ENCODE results near the gene MKX.

Gene MKX

GRCh38 chr10:27642023-27642589, 103.5 kb downstream of the MKX start:
- TF ChIP-seq ZFX (IDR thresholded peaks at IDR 0.05; ENCODE audit: borderline replicate concordance) (no peak), CTCF (IDR thresholded peaks at IDR 0.05) (no peak)
- H3K27ac ChIP-seq: no peak overlapping the region

DNA sequence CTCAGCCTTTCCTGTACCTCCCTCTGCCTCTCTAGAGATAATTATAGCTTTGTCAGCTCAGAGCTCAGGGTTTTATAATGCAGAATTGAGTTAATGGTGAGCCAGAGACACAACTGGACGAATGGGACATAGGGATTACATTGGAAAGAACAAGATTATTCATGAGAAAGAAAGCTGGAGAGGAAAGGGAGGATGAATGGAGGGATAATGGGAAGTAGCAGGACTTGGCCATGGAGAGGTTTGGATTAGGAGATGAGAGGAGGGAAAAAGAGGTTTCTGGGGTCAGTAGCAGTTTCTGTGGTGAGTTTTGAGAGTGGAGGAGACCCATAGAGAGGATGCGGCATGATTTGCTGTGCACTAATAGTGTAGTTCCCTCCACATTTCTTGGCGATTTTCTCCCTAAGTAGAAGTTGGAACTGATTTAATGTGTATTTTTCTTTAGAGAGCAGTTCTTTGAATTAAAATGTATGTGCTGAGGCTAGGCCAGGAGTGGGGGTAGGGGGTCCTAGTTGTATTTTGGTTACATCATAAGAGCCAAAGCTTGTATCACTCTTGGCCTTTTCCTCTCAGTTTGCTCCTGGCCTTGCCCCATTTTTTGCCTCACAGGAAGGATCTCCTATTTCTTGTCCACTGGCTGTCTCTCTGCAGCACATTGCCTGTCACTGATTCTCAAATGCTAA, 107.4 kb downstream of the MKX start:
- no peak for TF ChIP-seq ZFX (IDR thresholded peaks at IDR 0.05; ENCODE audit: borderline replicate concordance)
- TF ChIP-seq CTCF (IDR thresholded peaks at IDR 0.05): no peak
- no peak overlapping the region for H3K27ac ChIP-seq

- TF ChIP-seq ZFX (IDR thresholded peaks at IDR 0.05; ENCODE audit: borderline replicate concordance): no peak
- no peak for TF ChIP-seq CTCF (IDR thresholded peaks at IDR 0.05)
- no peak overlapping the region for H3K27ac ChIP-seq
These were observed 108.0 kb downstream of the MKX start for GRCh38 chr10:27637601-27638000.

GRCh38 chr10:27636816-27637215, 108.8 kb downstream of the MKX start:
- TF ChIP-seq CTCF (IDR thresholded peaks at IDR 0.05) (no peak), ZFX (IDR thresholded peaks at IDR 0.05; ENCODE audit: borderline replicate concordance) (no peak)
- no peak overlapping the region for H3K27ac ChIP-seq

GRCh38 chr10:27635699-27636270, 109.8 kb downstream of the MKX start:
- TF ChIP-seq CTCF (IDR thresholded peaks at IDR 0.05): no peak
- no peak overlapping the region for H3K27ac ChIP-seq

DNA sequence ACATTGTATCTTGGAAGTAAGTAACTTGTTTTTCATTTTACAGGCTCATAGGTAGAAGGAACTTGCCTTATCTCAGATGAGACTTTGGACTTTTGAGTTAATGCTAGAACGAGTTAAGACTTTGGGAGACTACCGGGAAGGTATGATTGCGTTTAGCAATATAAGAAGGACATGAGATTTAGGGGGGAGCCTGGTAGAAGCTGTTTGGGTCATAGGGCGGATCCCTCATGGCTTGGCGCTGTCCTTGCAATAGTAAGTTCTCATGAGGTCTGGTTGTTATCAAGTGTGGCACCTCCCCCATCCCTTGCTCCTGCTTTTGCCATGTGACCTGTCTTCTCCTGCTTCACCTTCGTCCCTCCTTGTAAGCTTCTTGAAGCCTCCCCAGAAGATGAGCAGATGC, 110.3 kb downstream of the MKX start:
- TF ChIP-seq CTCF (IDR thresholded peaks at IDR 0.05): no peak
- TF ChIP-seq ZFX (IDR thresholded peaks at IDR 0.05; ENCODE audit: borderline replicate concordance): no peak
- H3K27ac ChIP-seq: no peak overlapping the region

GRCh38 chr10:27628621-27629020, 117.0 kb downstream of the MKX start:
- TF ChIP-seq CTCF (IDR thresholded peaks at IDR 0.05) (no peak), ZFX (IDR thresholded peaks at IDR 0.05; ENCODE audit: borderline replicate concordance) (no peak)
- H3K27ac ChIP-seq: no peak overlapping the region

All from 22Rv1 (cell line).